Panc1 (cell line): ENCODE results near the gene ADAMTSL3. TPM values are rescaled to one million over a fixed set of nuclear protein-coding genes. Genes with fewer than 3 reads are reported as not detected.

Source experiments
- ATAC-seq: fragments of 200-7000 bp; cut with Tn5 transposase; 2 replicates; pipeline ENCODE4 v1.9.1; 2020; ENCODE audit warnings: mild to moderate bottlenecking, moderate library complexity
- BruUV-seq: library from RNA; stranded (reverse); fragments of 400-500 nt; replicated peaks from 2 replicates; lab custom pipeline; 2021; lab: Mats Ljungman, UMichigan
- CTCF ChIA-PET: fragments of 300-600 bp; sonication (Branson Sonifier 250); formaldehyde crosslinking; loops from one replicate; lab custom pipeline; 2022; ENCODE audit warnings: antibody characterized with exemption; lab: Charles Lee
- POLR2A ChIA-PET: fragments of 300-600 bp; sonication (Branson Sonifier 250); formaldehyde crosslinking; loops from one replicate; lab custom pipeline; 2022; ENCODE audit warnings: antibody characterized with exemption; lab: Charles Lee
- DNase-seq: peaks from one replicate; pipeline ENCODE4 v3.0.0-alpha.2; 2010; ENCODE audit warnings: low read depth, low spot score
- H3K27ac ChIP-seq: 2 replicates; pipeline ENCODE4 v1.5.1; 2011; ENCODE audit warnings: mild to moderate bottlenecking, low read length, inconsistent platforms
- H3K27me3 ChIP-seq: fragments of 200-500 bp; sonication (Bioruptor generic); 2 replicates; pipeline ENCODE4 v1.6.0; 2014; ENCODE audit warnings: low read length, inconsistent platforms; ENCODE audit not compliant: control insufficient read depth, insufficient read depth
- H3K36me3 ChIP-seq: fragments of 200-500 bp; sonication (Bioruptor generic); 2 replicates; pipeline ENCODE4 v1.5.1; 2014; ENCODE audit warnings: inconsistent platforms, mild to moderate bottlenecking, low read length, moderate library complexity; ENCODE audit not compliant: control insufficient read depth, insufficient read depth
- H3K4me1 ChIP-seq: 2 replicates; pipeline ENCODE4 v1.5.1; 2011; ENCODE audit warnings: inconsistent platforms, mild to moderate bottlenecking, low read length, moderate library complexity; ENCODE audit not compliant: control insufficient read depth, insufficient read depth
- H3K4me3 ChIP-seq, 2 experiments: 2 replicates each; pipeline ENCODE4 v1.5.1; 2011 to 2012; ENCODE audit warnings: low read depth in 2 of 2, low read length in 2 of 2, mild to moderate bottlenecking in 2 of 2, inconsistent platforms in 1 of 2, moderate library complexity in 1 of 2
- H3K9me3 ChIP-seq: fragments of 200-500 bp; sonication (Bioruptor generic); 2 replicates; pipeline ENCODE4 v1.5.1; 2014; ENCODE audit warnings: low read depth, mild to moderate bottlenecking, inconsistent platforms, low read length, moderate library complexity; ENCODE audit not compliant: control insufficient read depth, insufficient read depth
- CTCF ChIP-seq: fragments of 450-650 bp; IDR thresholded peaks from 2 replicates; pipeline ENCODE4 v1.5.1; 2017; ENCODE audit warnings: mild to moderate bottlenecking
- POLR2AphosphoS5 ChIP-seq: IDR thresholded peaks from 2 replicates; pipeline ENCODE4 v1.6.1; 2012; ENCODE audit warnings: mild to moderate bottlenecking, low read depth, low read length, moderate library complexity
- REST ChIP-seq, 2 experiments: IDR thresholded peaks; 2 replicates each; pipeline ENCODE4 v1.6.1; 2011 to 2012; ENCODE audit warnings: low read depth in 2 of 2, control low read depth in 1 of 2, low read length in 1 of 2, mild to moderate bottlenecking in 1 of 2, moderate library complexity in 1 of 2; ENCODE audit not compliant: insufficient read depth in 1 of 2
- SIN3A ChIP-seq: IDR thresholded peaks from 2 replicates; pipeline ENCODE4 v1.6.1; 2012; ENCODE audit warnings: low read depth, mild to moderate bottlenecking, low read length, moderate library complexity, borderline replicate concordance; ENCODE audit not compliant: insufficient read depth
- TCF7L2 ChIP-seq: IDR thresholded peaks from 2 replicates; pipeline ENCODE4 v1.6.1; 2011; ENCODE audit warnings: mild to moderate bottlenecking, low read depth, low read length, inconsistent platforms
- in situ Hi-C: cut with HindIII; loops from 2 replicates; pipeline ENCODE4 v1.10.0; 2016; ENCODE audit warnings: low sequenced_read_pairs, low pct_unique_long_range_greater_than_20kb
- intact Hi-C: fragments of 100-400 bp; cut with micrococcal nuclease; formaldehyde crosslinking; loops from one replicate; pipeline ENCODE4 v1.10.0; 2022; ENCODE audit not compliant: unreplicated experiment
- total RNA-seq: library from RNA; stranded (reverse); gene quantifications from one replicate; pipeline ENCODE4 v1.2.1, GENCODE V29; 2021; ENCODE audit not compliant: unreplicated experiment

ADAMTSL3 gene
- total RNA-seq, 1 experiment from 2014 or later: not detected

- POLR2A ChIA-PET: no interaction called here
- ATAC-seq: no peak
Measured at GRCh38 chr15:83656943-83657528, 3.1 kb downstream of the ADAMTSL3 start.

GRCh38 chr15:83657549-83657948 lies 3.6 kb downstream of the ADAMTSL3 start:
- no peak for DNase-seq
- ChIA-PET POLR2A (no interaction called here), CTCF (no interaction called here)
- no peak overlapping the region for H3K27ac ChIP-seq
- intact Hi-C loops: no loop called here
- no peaks in the 10 kb centered on the region; the same call in 1 of the 2 replicates for H3K4me1 ChIP-seq
- H3K27me3 ChIP-seq: no peaks in the 10 kb centered on the region
- H3K4me3 ChIP-seq: no peak overlapping the region
- H3K9me3 ChIP-seq: no peaks in the 10 kb centered on the region
- in situ Hi-C loops: no loop called here
- BruUV-seq: no TSS peak
- TF ChIP-seq POLR2AphosphoS5 (no peak), CTCF (peak; percentile 32), TCF7L2 (no peak), REST (IDR thresholded peaks at IDR 0.05; ENCODE audit: insufficient read depth in 1 of 2, low read depth in 2 of 2, low read length in 1 of 2) (no peak), SIN3A (no peak)
- ATAC-seq: no peak
- H3K36me3 ChIP-seq: no peaks in the 10 kb centered on the region

More at GRCh38 chr15:83656943-83657528, 3.1 kb downstream of the ADAMTSL3 start:
- Histone ChIP-seq H3K4me3 (no peak overlapping the region), H3K9me3 (no peaks in the 10 kb centered on the region), H3K4me1 (no peaks in the 10 kb centered on the region; the same call in 1 of the 2 replicates), H3K27ac (no peak overlapping the region), H3K27me3 (no peaks in the 10 kb centered on the region), H3K36me3 (no peaks in the 10 kb centered on the region)
- DNase-seq: no peak
- no peak for TF ChIP-seq TCF7L2
- no peak for TF ChIP-seq SIN3A
- TF ChIP-seq REST (IDR thresholded peaks at IDR 0.05; ENCODE audit: insufficient read depth in 1 of 2, low read depth in 2 of 2, low read length in 1 of 2): no peak
- TF ChIP-seq POLR2AphosphoS5: no peak
- TF ChIP-seq CTCF: no peak
- intact Hi-C loops: no loop called here
- in situ Hi-C loops: no loop called here
- CTCF ChIA-PET: no interaction called here
- no TSS peak for BruUV-seq
